Thyroid gland (tissue), 4 donors: ENCODE measurements around the gene TBC1D8. TPM values are rescaled to one million over a fixed set of nuclear protein-coding genes. Genes with fewer than 3 reads are reported as not detected.

Experiments used
- DNase-seq, 2 donors: peaks; one replicate each; pipeline ENCODE4 v3.0.0-alpha.2; 2019
- H3K27ac ChIP-seq, 3 donors: fragments of 200-600 bp; sonication (generic); 1 replicate in 2 of 3; 2 replicates in 1 of 3; pipeline ENCODE4 v1.5.1; 2016 to 2019; ENCODE audit warnings: mild to moderate bottlenecking in 1 of 3, moderate library complexity in 1 of 3
- H3K27me3 ChIP-seq: fragments of 200-600 bp; sonication (generic); one replicate; pipeline ENCODE4 v1.5.1; 2019
- H3K36me3 ChIP-seq, 2 donors: fragments of 200-600 bp; sonication (generic); one replicate each; pipeline ENCODE4 v1.5.1; 2016 to 2019
- H3K4me1 ChIP-seq, 2 donors: fragments of 200-600 bp; sonication (generic); one replicate each; pipeline ENCODE4 v1.5.1; 2017 to 2019
- H3K4me3 ChIP-seq, 3 donors: fragments of 200-600 bp; sonication (generic); replicated peaks in 1 of 3; 1 replicate in 2 of 3; 2 replicates in 1 of 3; pipeline ENCODE4 v1.5.1; 2016; ENCODE audit warnings: mild to moderate bottlenecking in 1 of 3
- H3K9me3 ChIP-seq: fragments of 200-600 bp; sonication (generic); one replicate; pipeline ENCODE4 v1.5.1; 2017
- POLR2A ChIP-seq, 2 donors: fragments of 450-650 bp; IDR thresholded peaks; one replicate each; pipeline ENCODE4 v1.6.1; 2017; ENCODE audit warnings: antibody characterized with exemption in 2 of 2, mild to moderate bottlenecking in 2 of 2, moderate library complexity in 1 of 2
- WGBS, 2 donors: methylation state at CpG; one replicate each; pipeline ENCODE4 v1.1.5; 2017; 5-methylcytosine and 5-hydroxymethylcytosine counted together
- intact Hi-C: fragments of 100-400 bp; cut with DNase I; formaldehyde crosslinking; loops from one replicate; pipeline ENCODE4 v1.15.1; 2023
- total RNA-seq, 4 donors: library from RNA; depleted of rRNA; stranded (reverse); fragments of >200 nt; gene quantifications; one replicate each; pipeline ENCODE4 v1.2.3, GENCODE V29; 2016
- TF ChIP-seq, protein P1 (sequence below), 6 experiments: fragments of 200-600 bp in 3 of 6; fragments of 450-650 bp in 3 of 6; sonication (generic) in 3 of 6; IDR thresholded peaks; one replicate each; pipeline ENCODE4 v1.5.1; 2016 to 2019; ENCODE audit warnings: antibody characterized with exemption in 6 of 6, mild to moderate bottlenecking in 2 of 6, inconsistent platforms in 1 of 6, moderate library complexity in 1 of 6

The TBC1D8 gene
- total RNA-seq, 4 donors from 2014 or later = 16.4 to 36.8 (median 27.1) TPM

DNA sequence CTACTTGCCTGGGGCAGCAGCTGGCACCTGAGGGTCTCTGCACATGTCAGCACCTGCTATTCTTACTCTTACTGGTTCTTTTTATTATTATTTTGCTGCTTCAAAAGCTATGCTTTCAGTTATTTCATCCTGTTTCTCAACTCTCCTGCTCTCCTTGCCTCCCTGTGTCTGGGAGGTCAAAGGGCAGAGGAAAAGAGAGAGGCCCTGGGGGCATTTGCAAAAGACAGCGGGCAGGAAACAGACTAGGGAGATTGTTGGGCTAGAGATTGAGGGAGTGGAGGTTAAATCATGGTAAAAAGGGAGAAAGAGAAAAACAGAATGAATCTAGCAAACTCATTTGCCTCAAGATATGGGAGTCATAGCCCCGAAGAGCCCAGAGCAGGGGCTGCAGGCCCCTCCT, 170.2 kb downstream of the TBC1D8 start:
- WGBS, 2 donors = 82 to 86% methylated on average over 2 of the region's 2 CpGs
- TF ChIP-seq, protein P1, sequence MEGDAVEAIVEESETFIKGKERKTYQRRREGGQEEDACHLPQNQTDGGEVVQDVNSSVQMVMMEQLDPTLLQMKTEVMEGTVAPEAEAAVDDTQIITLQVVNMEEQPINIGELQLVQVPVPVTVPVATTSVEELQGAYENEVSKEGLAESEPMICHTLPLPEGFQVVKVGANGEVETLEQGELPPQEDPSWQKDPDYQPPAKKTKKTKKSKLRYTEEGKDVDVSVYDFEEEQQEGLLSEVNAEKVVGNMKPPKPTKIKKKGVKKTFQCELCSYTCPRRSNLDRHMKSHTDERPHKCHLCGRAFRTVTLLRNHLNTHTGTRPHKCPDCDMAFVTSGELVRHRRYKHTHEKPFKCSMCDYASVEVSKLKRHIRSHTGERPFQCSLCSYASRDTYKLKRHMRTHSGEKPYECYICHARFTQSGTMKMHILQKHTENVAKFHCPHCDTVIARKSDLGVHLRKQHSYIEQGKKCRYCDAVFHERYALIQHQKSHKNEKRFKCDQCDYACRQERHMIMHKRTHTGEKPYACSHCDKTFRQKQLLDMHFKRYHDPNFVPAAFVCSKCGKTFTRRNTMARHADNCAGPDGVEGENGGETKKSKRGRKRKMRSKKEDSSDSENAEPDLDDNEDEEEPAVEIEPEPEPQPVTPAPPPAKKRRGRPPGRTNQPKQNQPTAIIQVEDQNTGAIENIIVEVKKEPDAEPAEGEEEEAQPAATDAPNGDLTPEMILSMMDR (IDR thresholded peaks at IDR 0.05) = no peak
- no peak for TF ChIP-seq POLR2A (IDR thresholded peaks at IDR 0.05)
- Histone ChIP-seq H3K4me3 (no peak overlapping the region), H3K4me1 (peaks cover 0 to 5% of the 10 kb centered on the region in 2 donors), H3K27me3 (no peaks in the 10 kb centered on the region), H3K9me3 (no peaks in the 10 kb centered on the region), H3K27ac (no peak overlapping the region), H3K36me3 (no peaks in the 10 kb centered on the region)
- intact Hi-C loops = loop anchor here (5.0 kb wide), 2 partner anchors 249 to 374 kb away; no protein-coding TSS in a partner anchor
- no peak for DNase-seq

DNA sequence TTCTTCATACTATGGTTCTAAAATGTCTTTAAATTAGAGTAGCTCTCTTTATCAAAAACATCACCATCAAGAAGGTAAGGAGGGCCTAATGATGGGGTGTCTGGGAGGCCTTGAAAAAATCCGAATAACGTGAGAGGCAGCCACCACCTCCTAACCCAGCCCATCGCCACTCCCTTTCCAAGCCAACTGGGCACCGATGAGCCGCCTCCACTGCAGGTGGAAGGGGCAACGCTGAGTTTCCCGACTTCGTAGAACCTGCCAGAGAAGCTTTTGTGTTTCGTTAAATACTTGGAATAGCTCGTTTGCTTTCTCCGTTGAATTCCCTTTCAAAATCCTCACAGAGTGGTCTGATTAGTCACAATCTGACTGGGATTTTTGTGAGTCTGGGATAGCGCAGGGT, 171.1 kb downstream of the TBC1D8 start:
- H3K36me3 ChIP-seq = no peaks in the 10 kb centered on the region
- 94 to 96% methylated on average over 12 of the region's 12 CpGs for WGBS, 2 donors
- H3K9me3 ChIP-seq = no peaks in the 10 kb centered on the region
- H3K4me1 ChIP-seq = peaks cover 0 to 5% of the 10 kb centered on the region in 2 donors
- DNase-seq = no peak
- no peak overlapping the region for H3K27ac ChIP-seq
- TF ChIP-seq, protein P1 (IDR thresholded peaks at IDR 0.05) = no peak
- TF ChIP-seq POLR2A (IDR thresholded peaks at IDR 0.05) = no peak
- intact Hi-C loops = loop anchor here (5.0 kb wide), 2 partner anchors 248 to 373 kb away; no protein-coding TSS in a partner anchor
- no peak overlapping the region for H3K4me3 ChIP-seq
- no peaks in the 10 kb centered on the region for H3K27me3 ChIP-seq

DNA sequence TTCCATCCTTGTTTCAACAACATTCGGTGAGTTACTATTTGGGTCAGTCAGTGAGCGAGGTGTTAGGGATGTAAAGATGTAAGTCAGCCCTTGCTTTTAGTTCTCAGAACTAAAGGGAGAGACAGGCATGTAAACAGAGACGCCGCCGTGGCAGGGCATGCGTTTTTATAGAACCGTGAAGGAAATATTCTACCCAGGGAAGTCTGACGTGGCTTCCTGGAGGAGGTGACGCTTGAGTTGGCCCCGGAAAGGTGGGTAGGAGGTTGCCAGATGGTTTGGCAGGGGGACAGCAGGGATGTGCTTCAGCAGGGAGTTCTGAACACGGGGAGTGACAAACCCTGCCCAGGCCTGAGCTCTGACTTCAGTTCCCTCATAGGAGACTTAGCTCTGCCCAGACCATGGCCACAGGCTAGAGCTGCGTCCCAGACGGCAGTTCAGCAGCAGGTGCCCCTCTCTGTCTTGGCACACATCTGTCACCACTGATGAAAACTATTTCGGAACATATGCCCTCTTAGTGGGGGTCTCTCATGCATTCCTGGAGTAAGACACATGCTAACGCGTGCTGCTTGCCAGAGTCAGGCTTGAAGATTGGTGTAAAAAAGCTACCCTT, 172.5 kb downstream of the TBC1D8 start:
- Histone ChIP-seq H3K36me3 (no peaks in the 10 kb centered on the region), H3K4me3 (no peak overlapping the region), H3K9me3 (no peaks in the 10 kb centered on the region), H3K27me3 (no peaks in the 10 kb centered on the region), H3K4me1 (peaks cover 0 to 5% of the 10 kb centered on the region in 2 donors), H3K27ac (no peak overlapping the region)
- WGBS, 2 donors = 82 to 87% methylated on average over 16 of the region's 16 CpGs
- intact Hi-C loops = no loop called here
- TF ChIP-seq POLR2A (IDR thresholded peaks at IDR 0.05) = no peak
- no peak for DNase-seq

DNA sequence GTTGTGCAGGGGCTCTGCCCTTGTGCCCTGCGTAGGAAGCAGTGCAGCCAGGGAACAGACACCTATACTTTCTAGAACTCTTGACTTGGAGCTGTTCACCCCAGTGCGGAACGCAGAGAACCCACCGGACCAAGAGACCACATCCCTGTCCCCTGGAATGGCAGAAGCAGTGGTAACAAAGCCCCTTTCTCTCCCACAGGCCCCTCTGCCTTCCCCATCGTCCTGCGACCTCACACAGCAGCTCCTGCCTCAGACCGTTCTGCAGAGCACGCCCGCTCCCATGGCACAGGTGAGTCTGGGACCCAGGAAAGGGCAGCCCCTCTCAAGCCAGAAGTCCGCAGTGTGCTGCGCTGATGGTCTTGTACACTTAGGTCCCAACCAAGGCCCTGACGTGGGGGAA, 173.7 kb downstream of the TBC1D8 start:
- 95 to 96% methylated on average over 11 to 12 of the region's 12 CpGs for WGBS, 2 donors
- no peak overlapping the region for H3K27ac ChIP-seq
- intact Hi-C loops = no loop called here
- H3K4me1 ChIP-seq = peaks cover 0 to 5% of the 10 kb centered on the region in 2 donors
- H3K36me3 ChIP-seq = no peaks in the 10 kb centered on the region
- no peak overlapping the region for H3K4me3 ChIP-seq
- TF ChIP-seq, protein P1 (IDR thresholded peaks at IDR 0.05) = no peak
- TF ChIP-seq POLR2A (IDR thresholded peaks at IDR 0.05) = no peak
- no peak for DNase-seq
- no peaks in the 10 kb centered on the region for H3K9me3 ChIP-seq
- no peaks in the 10 kb centered on the region for H3K27me3 ChIP-seq

DNA sequence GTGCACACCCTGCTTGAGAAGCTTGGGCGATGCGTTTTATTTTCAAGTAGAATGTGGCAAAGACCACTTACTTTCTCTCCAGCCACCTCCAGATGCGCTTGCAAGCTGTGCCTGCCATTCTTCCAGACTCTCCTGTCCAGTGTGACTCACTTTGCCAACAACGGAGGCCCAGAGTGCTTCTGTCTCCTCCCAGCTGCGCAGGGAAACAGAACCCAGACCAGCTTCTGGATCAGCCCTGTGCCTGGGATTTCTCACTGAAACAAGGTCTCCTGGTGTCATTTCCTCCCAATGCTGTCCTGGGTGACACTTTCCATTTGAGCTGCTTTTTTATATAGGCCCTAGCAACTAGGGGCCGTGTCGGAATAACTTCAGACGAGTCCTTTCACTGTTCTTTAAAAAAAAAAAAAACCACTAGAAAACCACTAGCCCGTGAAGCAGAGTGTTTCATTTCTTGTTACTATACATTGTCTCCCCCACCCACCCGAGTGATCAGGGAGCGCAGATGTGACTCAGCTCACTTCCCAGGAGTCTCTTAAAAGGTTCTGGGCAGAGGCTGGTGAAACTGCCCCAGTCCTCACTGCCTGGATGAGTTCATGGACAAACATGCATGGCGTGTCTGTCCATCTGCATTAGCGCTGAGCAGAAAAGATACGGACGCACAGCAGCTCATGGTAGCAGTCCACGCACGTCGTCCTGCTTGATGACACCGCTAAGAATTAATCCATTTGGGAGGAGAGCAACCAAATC, 174.4 kb downstream of the TBC1D8 start:
- DNase-seq = peak; percentile 15 to 41
- no peaks in the 10 kb centered on the region for H3K27me3 ChIP-seq
- 54 to 55% methylated on average over 15 to 19 of the region's 19 CpGs for WGBS, 2 donors
- peaks cover 0 to 5% of the 10 kb centered on the region in 2 donors for H3K4me1 ChIP-seq
- H3K27ac ChIP-seq = no peak overlapping the region
- no peaks in the 10 kb centered on the region for H3K9me3 ChIP-seq
- intact Hi-C loops = no loop called here
- no peaks in the 10 kb centered on the region for H3K36me3 ChIP-seq
- TF ChIP-seq POLR2A (IDR thresholded peaks at IDR 0.05) = no peak
- TF ChIP-seq, protein P1 (IDR thresholded peaks at IDR 0.05) = no peak
- no peak overlapping the region for H3K4me3 ChIP-seq
